ENCODE measurements around the gene HSPBP1. TPM values are rescaled to one million over a fixed set of nuclear protein-coding genes. Genes with fewer than 3 reads are reported as not detected.

HSPBP1 gene
- total and polyA plus RNA-seq, 4 donors: 19.3 to 62.2 (median 51.7) TPM

GRCh38 chr19:55278391-55279135 lies 1.3 kb downstream of the HSPBP1 start:
- Histone ChIP-seq H3K27ac (ENCODE audit: low read depth in 1 of 2, low read length in 1 of 2) (no peak overlapping the region), H3K4me3 (peak overlapping the region; percentile 79), H3K27me3 (ENCODE audit: control insufficient read depth in 3 of 3, insufficient read depth in 3 of 3, low read length in 2 of 3) (no peaks in the 10 kb centered on the region), H3K9ac (ENCODE audit: insufficient read depth in 1 of 2, low read length in 2 of 2) (no peak overlapping the region), H3K9me3 (ENCODE audit: control insufficient read depth in 4 of 4, insufficient read depth in 3 of 4, low read length in 3 of 4) (no peaks in the 10 kb centered on the region), H3K36me3 (ENCODE audit: control insufficient read depth in 4 of 4, insufficient read depth in 4 of 4, low read length in 4 of 4) (peaks cover 0 to 23% (median 6%) of the 10 kb centered on the region in 4 donors), H3K4me1 (ENCODE audit: control insufficient read depth in 5 of 5, insufficient read depth in 5 of 5, low read length in 5 of 5) (peaks cover 4 to 15% (median 6%) of the 10 kb centered on the region in 5 donors)
- no peak for DNase-seq
- no peak for ATAC-seq (ENCODE audit: insufficient read depth, low FRiP score)
- TF ChIP-seq CTCF (IDR thresholded peaks at IDR 0.05; ENCODE audit: control extremely low read depth, extremely low read depth): no peak
- 90 to 91% methylated on average over 13 of the region's 13 CpGs for WGBS, 2 donors

GRCh38 chr19:55277494-55277893 lies 2.4 kb downstream of the HSPBP1 start:
- Histone ChIP-seq H3K9me3 (ENCODE audit: control insufficient read depth in 4 of 4, insufficient read depth in 3 of 4, low read length in 3 of 4) (no peaks in the 10 kb centered on the region), H3K4me1 (ENCODE audit: control insufficient read depth in 5 of 5, insufficient read depth in 5 of 5, low read length in 5 of 5) (peaks cover 4 to 15% (median 6%) of the 10 kb centered on the region in 5 donors), H3K9ac (ENCODE audit: insufficient read depth in 1 of 2, low read length in 2 of 2) (no peak overlapping the region), H3K4me3 (no peak overlapping the region), H3K27me3 (ENCODE audit: control insufficient read depth in 3 of 3, insufficient read depth in 3 of 3, low read length in 2 of 3) (no peaks in the 10 kb centered on the region), H3K36me3 (ENCODE audit: control insufficient read depth in 4 of 4, insufficient read depth in 4 of 4, low read length in 4 of 4) (peaks cover 0 to 29% (median 8%) of the 10 kb centered on the region in 4 donors), H3K27ac (ENCODE audit: low read depth in 1 of 2, low read length in 1 of 2) (no peak overlapping the region)
- no peak for ATAC-seq (ENCODE audit: insufficient read depth, low FRiP score)
- 90 to 95% methylated on average over 17 of the region's 17 CpGs for WGBS, 2 donors
- no peak for DNase-seq
- TF ChIP-seq CTCF (IDR thresholded peaks at IDR 0.05; ENCODE audit: control extremely low read depth, extremely low read depth): no peak

- no peak overlapping the region for H3K27ac ChIP-seq (ENCODE audit: low read depth in 1 of 2, low read length in 1 of 2)
- H3K4me1 ChIP-seq (ENCODE audit: control insufficient read depth in 5 of 5, insufficient read depth in 5 of 5, low read length in 5 of 5): peaks cover 4 to 15% (median 6%) of the 10 kb centered on the region in 5 donors
- H3K9me3 ChIP-seq (ENCODE audit: control insufficient read depth in 4 of 4, insufficient read depth in 3 of 4, low read length in 3 of 4): no peaks in the 10 kb centered on the region
- DNase-seq: no peak
- no peak for ATAC-seq (ENCODE audit: insufficient read depth, low FRiP score)
- no peak overlapping the region for H3K9ac ChIP-seq (ENCODE audit: insufficient read depth in 1 of 2, low read length in 2 of 2)
- H3K36me3 ChIP-seq (ENCODE audit: control insufficient read depth in 4 of 4, insufficient read depth in 4 of 4, low read length in 4 of 4): peaks cover 3 to 29% (median 8%) of the 10 kb centered on the region in 4 donors
- no peak overlapping the region for H3K4me3 ChIP-seq
- H3K27me3 ChIP-seq (ENCODE audit: control insufficient read depth in 3 of 3, insufficient read depth in 3 of 3, low read length in 2 of 3): no peaks in the 10 kb centered on the region
- 84 to 89% methylated on average over 15 of the region's 15 CpGs for WGBS, 2 donors
- no peak for TF ChIP-seq CTCF (IDR thresholded peaks at IDR 0.05; ENCODE audit: control extremely low read depth, extremely low read depth)
Measured at GRCh38 chr19:55276720-55277430, 3.0 kb downstream of the HSPBP1 start.
